Ovary (tissue), 9 donors: Measurements from ENCODE around the gene EFHD1. TPM values are rescaled to one million over a fixed set of nuclear protein-coding genes. Genes with fewer than 3 reads are reported as not detected.

Source experiments
- DNase-seq, 5 donors: peaks; one replicate each; pipeline ENCODE4 v3.0.0-alpha.2; 2019 to 2020
- H3K27ac ChIP-seq, 2 donors: fragments of 200-600 bp; one replicate each; pipeline versions ENCODE4 v1.5.1 to v1.8.0; 2019 to 2022
- H3K27me3 ChIP-seq: fragments of 200-600 bp; one replicate; pipeline ENCODE4 v1.8.0; 2022
- H3K36me3 ChIP-seq: fragments of 200-600 bp; sonication (generic); one replicate; pipeline ENCODE4 v1.5.1; 2019
- H3K4me1 ChIP-seq: one replicate; pipeline ENCODE4 v1.8.1; 2013; ENCODE audit warnings: mild to moderate bottlenecking, moderate library complexity; ENCODE audit not compliant: insufficient read depth
- H3K4me3 ChIP-seq: fragments of 200-600 bp; sonication (generic); one replicate; pipeline ENCODE4 v1.5.1; 2017
- H3K9me3 ChIP-seq, 2 donors: fragments of 200-600 bp in 1 of 2; sonication (generic) in 1 of 2; one replicate each; pipeline versions ENCODE4 v1.5.1 to v1.8.1; 2013 to 2019; ENCODE audit warnings: mild to moderate bottlenecking in 1 of 2, moderate library complexity in 1 of 2
- EP300 ChIP-seq: sonication (generic); formaldehyde crosslinking; IDR thresholded peaks from one replicate; pipeline ENCODE4 v1.6.1; 2017; ENCODE audit warnings: antibody characterized with exemption
- POLR2A ChIP-seq: fragments of 450-650 bp; IDR thresholded peaks from one replicate; pipeline ENCODE4 v1.6.1; 2017; ENCODE audit warnings: antibody characterized with exemption, mild to moderate bottlenecking, moderate library complexity
- WGBS, 3 donors: extraction: QIAGEN DNeasy Blood & Tissue Kit in 1 of 3; methylation state at CpG; one replicate each; pipeline versions ENCODE4 v1.1.5 to v1.1.7; 2013 to 2017; 5-methylcytosine and 5-hydroxymethylcytosine counted together
- intact Hi-C, 4 donors: fragments of 100-400 bp; cut with DNase I; formaldehyde crosslinking; loops; one replicate each; pipeline versions ENCODE4 v1.11.0 to v1.15.1; 2022 to 2023
- polyA plus RNA-seq, 2 donors: library from polyadenylated mRNA; stranded (reverse); fragments of 200-250 nt in 1 of 2; fragments of 350-450 nt in 1 of 2; fragmentation: Illumina TruSeq in 1 of 2; extraction: RNeasy Lipid Tissue Mini Kit (QIAGEN cat#74804) in 1 of 2; gene quantifications; one replicate each; pipeline ENCODE4 v1.2.3, GENCODE V29; 2013 to 2014
- total RNA-seq, 7 donors: library from RNA; depleted of rRNA in 2 of 7; stranded (reverse); fragments of >200 nt in 2 of 7; fragmentation: NEBNext Ultra II Directional in 3 of 7; extraction: Animal tissue kit (Norgen Biotek cat#: 25700) in 3 of 7; gene quantifications; one replicate each; pipeline versions ENCODE4 v1.1.0 to v1.2.4, GENCODE V29; 2016 to 2023
- TF ChIP-seq, protein P1 (sequence below), 3 donors: fragments of 450-650 bp in 2 of 3; fragments of 200-600 bp in 1 of 3; IDR thresholded peaks; one replicate each; pipeline versions ENCODE4 v1.5.1 to v1.8.0; 2016 to 2022; ENCODE audit warnings: antibody characterized with exemption in 3 of 3, mild to moderate bottlenecking in 1 of 3
- donor health status: DM: no; HTN: no; CAD: no; lungs with moderate emphysema.
- donor health status: DM: no; HTN: no; CAD: no.
- donor health status: Bipolar disorder and iron deficiency.
- donor health status: DM: yes; HTN: yes; CAD: no.
- donor health status: DM: no; HTN: no; CAD: no.
- donor health status: DM: yes; HTN: yes; CAD: no.

EFHD1 gene
- total and polyA plus RNA-seq, 9 donors: 14.8 to 154 (median 50.2) TPM

DNA sequence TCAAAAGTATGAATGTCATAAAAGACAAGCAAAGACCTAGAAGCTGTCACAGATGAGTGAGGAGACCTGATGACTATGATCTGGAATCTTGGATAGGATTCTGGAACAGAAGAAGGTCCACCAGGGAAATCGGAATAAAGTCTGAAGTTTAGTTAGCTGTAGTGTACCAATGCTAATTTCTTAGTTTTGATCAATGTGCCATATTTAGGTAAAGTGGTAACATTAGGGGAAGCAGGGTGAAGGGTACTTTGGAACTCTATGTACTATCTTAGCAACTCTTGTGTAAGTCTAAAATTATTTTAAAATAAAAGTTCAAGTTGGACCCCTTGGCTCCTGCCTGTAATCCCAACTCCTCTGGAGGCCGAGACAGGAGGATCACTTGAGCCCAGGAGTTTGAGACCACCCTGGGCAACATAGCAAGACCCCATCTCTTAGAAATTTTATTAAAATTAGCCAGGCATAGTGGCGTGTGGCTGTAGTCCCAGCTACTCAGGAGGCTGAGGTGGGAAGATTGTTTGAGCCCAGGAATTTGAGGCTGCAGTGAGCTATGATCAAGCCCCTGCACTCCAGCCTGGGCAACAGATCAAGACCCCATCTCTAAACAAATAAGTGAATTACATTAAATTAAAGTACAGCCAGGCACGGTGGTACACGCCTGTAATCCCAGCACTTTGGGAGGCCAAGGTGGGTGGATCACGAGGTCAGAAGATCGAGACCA is 35.9 kb upstream of the EFHD1 start:
- intact Hi-C loops: no loop called here
- H3K36me3 ChIP-seq: no peaks in the 10 kb centered on the region
- WGBS, 3 donors: 81 to 96% (median 91%) methylated on average over 7 of the region's 7 CpGs
- no peaks in the 10 kb centered on the region for H3K9me3 ChIP-seq
- no peak overlapping the region for H3K4me3 ChIP-seq
- H3K4me1 ChIP-seq: no peaks in the 10 kb centered on the region
- no peak for TF ChIP-seq EP300
- TF ChIP-seq, protein P1, sequence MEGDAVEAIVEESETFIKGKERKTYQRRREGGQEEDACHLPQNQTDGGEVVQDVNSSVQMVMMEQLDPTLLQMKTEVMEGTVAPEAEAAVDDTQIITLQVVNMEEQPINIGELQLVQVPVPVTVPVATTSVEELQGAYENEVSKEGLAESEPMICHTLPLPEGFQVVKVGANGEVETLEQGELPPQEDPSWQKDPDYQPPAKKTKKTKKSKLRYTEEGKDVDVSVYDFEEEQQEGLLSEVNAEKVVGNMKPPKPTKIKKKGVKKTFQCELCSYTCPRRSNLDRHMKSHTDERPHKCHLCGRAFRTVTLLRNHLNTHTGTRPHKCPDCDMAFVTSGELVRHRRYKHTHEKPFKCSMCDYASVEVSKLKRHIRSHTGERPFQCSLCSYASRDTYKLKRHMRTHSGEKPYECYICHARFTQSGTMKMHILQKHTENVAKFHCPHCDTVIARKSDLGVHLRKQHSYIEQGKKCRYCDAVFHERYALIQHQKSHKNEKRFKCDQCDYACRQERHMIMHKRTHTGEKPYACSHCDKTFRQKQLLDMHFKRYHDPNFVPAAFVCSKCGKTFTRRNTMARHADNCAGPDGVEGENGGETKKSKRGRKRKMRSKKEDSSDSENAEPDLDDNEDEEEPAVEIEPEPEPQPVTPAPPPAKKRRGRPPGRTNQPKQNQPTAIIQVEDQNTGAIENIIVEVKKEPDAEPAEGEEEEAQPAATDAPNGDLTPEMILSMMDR (IDR thresholded peaks at IDR 0.05): no peak
- no peak for TF ChIP-seq POLR2A
- no peak for DNase-seq
- H3K27me3 ChIP-seq: no peaks in the 10 kb centered on the region
- no peak overlapping the region for H3K27ac ChIP-seq

DNA sequence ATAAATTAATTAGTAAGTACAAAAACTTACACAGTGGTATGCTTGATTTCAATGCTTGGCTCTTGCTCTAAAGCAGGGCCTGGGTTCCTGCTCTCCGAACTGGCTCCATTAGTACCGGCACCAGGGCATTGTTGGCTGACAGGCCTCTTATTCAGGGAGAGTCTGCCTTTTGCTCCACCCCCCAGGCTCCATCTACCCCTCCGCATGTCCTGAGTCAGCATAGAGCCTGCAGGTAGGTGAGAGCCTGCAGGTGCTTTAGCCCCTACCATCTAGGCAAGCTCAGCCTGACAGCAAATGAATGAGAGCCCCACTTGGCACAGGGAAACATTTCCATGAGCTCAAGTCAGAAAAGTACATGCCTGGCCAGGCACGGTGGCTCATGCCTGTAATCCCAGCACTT is 35.1 kb upstream of the EFHD1 start:
- H3K27me3 ChIP-seq: no peaks in the 10 kb centered on the region
- H3K9me3 ChIP-seq: no peaks in the 10 kb centered on the region
- no peaks in the 10 kb centered on the region for H3K4me1 ChIP-seq
- WGBS, 3 donors: 87 to 94% (median 90%) methylated on average over 4 of the region's 4 CpGs
- H3K27ac ChIP-seq: no peak overlapping the region
- intact Hi-C loops: no loop called here
- H3K4me3 ChIP-seq: no peak overlapping the region
- H3K36me3 ChIP-seq: no peaks in the 10 kb centered on the region
- TF ChIP-seq EP300 (no peak), POLR2A (no peak)
- TF ChIP-seq, protein P1 (IDR thresholded peaks at IDR 0.05): no peak
- no peak for DNase-seq

DNA sequence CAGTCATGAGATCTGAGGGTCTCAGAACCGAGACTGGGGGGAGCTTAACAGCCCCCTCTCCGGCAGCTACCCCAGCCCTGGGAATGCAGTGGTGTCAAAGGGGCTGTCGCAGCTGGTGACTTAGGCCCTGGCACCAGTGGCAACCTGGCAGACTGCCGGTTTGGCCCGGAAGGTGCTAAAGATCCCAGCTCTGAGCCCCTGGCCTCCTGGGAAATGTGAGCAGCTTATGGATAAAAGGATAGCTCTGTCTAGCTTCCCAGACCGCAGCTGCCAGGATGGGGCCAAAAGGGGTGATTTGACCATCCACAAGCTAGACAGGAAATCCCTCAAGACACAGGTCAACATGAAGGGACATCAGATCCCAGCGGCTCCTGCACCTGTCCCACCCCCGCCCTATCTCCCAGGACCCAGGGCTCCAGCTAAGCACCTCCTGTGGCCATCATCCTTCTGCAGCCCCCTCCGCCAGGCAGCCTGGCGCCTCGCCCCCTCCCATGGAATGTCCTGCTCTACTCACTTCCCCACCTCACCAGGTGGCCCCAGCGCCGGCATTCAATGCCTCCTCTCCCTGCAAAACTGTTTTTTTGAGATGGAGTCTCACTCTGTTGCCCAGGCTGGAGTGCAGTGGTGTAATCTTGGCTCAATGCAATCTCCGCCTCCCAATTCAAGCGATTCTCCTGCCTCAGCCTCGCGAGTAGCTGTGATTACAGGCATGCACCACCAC is 33.2 kb upstream of the EFHD1 start:
- H3K9me3 ChIP-seq: no peaks in the 10 kb centered on the region
- intact Hi-C loops: loop anchor here in 1 of 4 donors (10.0 kb wide), 1 partner anchor 645 kb away; no protein-coding TSS in a partner anchor
- TF ChIP-seq EP300: no peak
- TF ChIP-seq, protein P1 (IDR thresholded peaks at IDR 0.05): no peak
- no peak for TF ChIP-seq POLR2A
- H3K27ac ChIP-seq: no peak overlapping the region
- no peak for DNase-seq
- H3K36me3 ChIP-seq: no peaks in the 10 kb centered on the region
- no peak overlapping the region for H3K4me3 ChIP-seq
- H3K4me1 ChIP-seq: no peaks in the 10 kb centered on the region
- WGBS, 3 donors: 85 to 86% (median 86%) methylated on average over 17 of the region's 17 CpGs
- H3K27me3 ChIP-seq: no peaks in the 10 kb centered on the region

DNA sequence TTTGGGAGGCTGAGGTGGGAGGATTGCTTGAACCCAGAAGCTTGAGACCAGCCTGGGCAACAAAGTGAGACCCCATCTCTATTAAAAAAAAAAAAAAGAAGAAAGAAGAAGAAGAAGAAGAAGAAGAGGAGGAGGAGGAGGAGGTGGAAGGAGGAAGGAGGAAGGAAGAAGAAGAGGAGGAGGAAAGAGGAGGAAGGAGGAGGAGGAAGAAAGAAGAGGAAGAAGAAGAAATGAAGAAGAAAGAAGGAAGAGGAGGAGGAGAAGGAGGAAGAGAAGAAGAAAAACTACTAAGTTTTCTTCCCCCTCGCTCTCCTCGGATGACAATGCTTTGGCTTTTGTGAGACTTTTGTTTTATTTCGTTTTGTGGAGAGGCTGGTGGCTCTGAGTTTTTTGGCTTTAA is 30.1 kb upstream of the EFHD1 start:
- WGBS, 3 donors: 43 to 71% (median 64%) methylated on average over 3 of the region's 3 CpGs
- DNase-seq: no peak
- H3K36me3 ChIP-seq: no peaks in the 10 kb centered on the region
- H3K9me3 ChIP-seq: no peaks in the 10 kb centered on the region
- intact Hi-C loops: loop anchor here in 1 of 4 donors (10.0 kb wide), 1 partner anchor 642 kb away; no protein-coding TSS in a partner anchor
- no peaks in the 10 kb centered on the region for H3K27me3 ChIP-seq
- no peak for TF ChIP-seq POLR2A
- TF ChIP-seq EP300: no peak
- TF ChIP-seq, protein P1 (IDR thresholded peaks at IDR 0.05): no peak
- H3K4me3 ChIP-seq: no peak overlapping the region
- peaks cover 2% of the 10 kb centered on the region for H3K4me1 ChIP-seq
- H3K27ac ChIP-seq: no peak overlapping the region
